ENCODE measurements around the gene INSC.

INSC gene

GRCh38 chr11:15224466-15224865 is 109.7 kb downstream of the INSC start:
- no peak for DNase-seq

- no peak for DNase-seq
Measured at GRCh38 chr11:15227011-15227410, 112.3 kb downstream of the INSC start.

- DNase-seq = no peak
Measured at GRCh38 chr11:15228331-15228849, 113.7 kb downstream of the INSC start.

- DNase-seq = no peak
Measured at GRCh38 chr11:15229069-15229468, 114.3 kb downstream of the INSC start.

- DNase-seq = no peak
Measured at GRCh38 chr11:15232496-15232895, 117.8 kb downstream of the INSC start.

GRCh38 chr11:15233371-15234165 is 118.8 kb downstream of the INSC start:
- DNase-seq = no peak

- no peak for DNase-seq
Measured at GRCh38 chr11:15234796-15235195, 120.1 kb downstream of the INSC start.

GRCh38 chr11:15236559-15236958 is 121.8 kb downstream of the INSC start:
- no peak for DNase-seq

- DNase-seq = no peak
Measured at GRCh38 chr11:15238856-15239255, 124.1 kb downstream of the INSC start.

GRCh38 chr11:15248749-15249148 is 134.0 kb downstream of the INSC start:
- no peak for DNase-seq

GRCh38 chr11:15258433-15259165 is 143.9 kb downstream of the INSC start:
- DNase-seq = no peak

GRCh38 chr11:15266999-15267398 is 152.3 kb downstream of the INSC start:
- no peak for DNase-seq

- DNase-seq = no peak
Measured at GRCh38 chr11:15268598-15268997, 153.9 kb downstream of the INSC start.

- no peak for DNase-seq
Measured at GRCh38 chr11:15275141-15275540, 160.4 kb downstream of the INSC start.

GRCh38 chr11:15276621-15277020 is 161.9 kb downstream of the INSC start:
- no peak for DNase-seq

GRCh38 chr11:15278128-15278527 is 163.4 kb downstream of the INSC start:
- no peak for DNase-seq

- no peak for DNase-seq
Measured at GRCh38 chr11:15280393-15280792, 165.7 kb downstream of the INSC start.

- DNase-seq = no peak
Measured at GRCh38 chr11:15282754-15283153, 168.0 kb downstream of the INSC start.

GRCh38 chr11:15286465-15286864 is 171.7 kb downstream of the INSC start:
- no peak for DNase-seq

- no peak for DNase-seq
Measured at GRCh38 chr11:15288863-15289262, 174.1 kb downstream of the INSC start.

GRCh38 chr11:15289723-15290122 is 175.0 kb downstream of the INSC start:
- no peak for DNase-seq

- DNase-seq = no peak
Measured at GRCh38 chr11:15291885-15292284, 177.2 kb downstream of the INSC start.

GRCh38 chr11:15293975-15294620 is 179.4 kb downstream of the INSC start:
- DNase-seq = no peak

GRCh38 chr11:15295695-15296094 is 181.0 kb downstream of the INSC start:
- DNase-seq = no peak
